ENCODE data around the gene HOXA4. TPM values are rescaled to one million over a fixed set of nuclear protein-coding genes. Genes with fewer than 3 reads are reported as not detected.
A peak's percentile ranks its signal among the peaks of the same experiment; 100 is the strongest.

HOXA4 gene
- total and polyA plus RNA-seq, 2 of the 4 experiments (the other 2 are of a cell fraction) = 0.36 to 8.0 TPM

- Histone ChIP-seq H3K79me1 (ENCODE audit: low read depth in 1 of 2, low read length in 2 of 2) (peaks cover 0 to 31% of the 10 kb centered on the region in 2 experiments; a peak in 2 of 4 replicates), H2BK15ac (ENCODE audit: low read depth, low read length) (peak overlapping the region; percentile 97; the same call in 2 of the 3 replicates), H4K91ac (ENCODE audit: insufficient read depth, low read depth, low read length) (peak overlapping the region; percentile 90), H4K20me1 (ENCODE audit: insufficient read depth, low read length) (no peaks in the 10 kb centered on the region), H2BK5ac (ENCODE audit: low read depth, low read length, poor library complexity, severe bottlenecking) (peak overlapping the region; percentile 35), H3K4me1 (ENCODE audit: control insufficient read depth, insufficient read depth, low read length) (peaks cover 15% of the 10 kb centered on the region), H2BK120ac (ENCODE audit: low read depth, low read length) (peak overlapping the region; percentile 93), H3K9ac (ENCODE audit: low read depth, low read length) (peak overlapping the region; percentile 89), H2AK9ac (replicated peaks; ENCODE audit: low read depth, low read length, poor library complexity) (peak overlapping the region; percentile 63), H2AK5ac (ENCODE audit: low read depth, low read length) (0 out of 2 replicates have a peak overlapping the region, but pooled peaks have one; percentile 42), H3K18ac (ENCODE audit: low read depth, low read length) (peak overlapping the region; percentile 95), H3K56ac (ENCODE audit: extremely low read depth, insufficient read depth, low read length) (peak overlapping the region; percentile 83), H3K4ac (ENCODE audit: low read depth, low read length) (peak overlapping the region; percentile 93), H3K14ac (replicated peaks; ENCODE audit: low read depth, low read length) (peak overlapping the region; percentile 92), H2AFZ (replicated peaks; ENCODE audit: low read length, poor library complexity) (peak overlapping the region; percentile 87), H3K27me3 (ENCODE audit: control insufficient read depth, insufficient read depth, low read length) (no peaks in the 10 kb centered on the region), H3K9me3 (ENCODE audit: control insufficient read depth, insufficient read depth, low read length) (no peaks in the 10 kb centered on the region), H3K36me3 (ENCODE audit: control insufficient read depth, insufficient read depth, low read length) (peaks cover 9% of the 10 kb centered on the region), H2BK20ac (ENCODE audit: low read depth, low read length) (peak overlapping the region; percentile 63), H3K23ac (ENCODE audit: low read depth, low read length) (peak overlapping the region; percentile 97), H4K8ac (ENCODE audit: low read depth in 2 of 2, low read length in 2 of 2) (peak overlapping the region; percentile 69 to 87), H4K5ac (ENCODE audit: low read depth, low read length) (peak overlapping the region; percentile 97), H3K27ac (ENCODE audit: insufficient read depth, low read length) (peak overlapping the region; percentile 94), H3K4me2 (ENCODE audit: low read depth, low read length) (peak overlapping the region; percentile 94), H3K4me3 (ENCODE audit: insufficient read depth, low read depth, low read length) (peak overlapping the region; percentile 30), H3K9me1 (ENCODE audit: insufficient read depth, low read length) (no peaks in the 10 kb centered on the region)
- ChIA-PET CTCF (interaction anchor here (0.6 kb wide), 1 partner anchor 458 kb away, joined by 3 read pairs; no protein-coding TSS in a partner anchor), POLR2A (ENCODE audit: unreplicated experiment) (no interaction called here)
- intact Hi-C loops (cut with micrococcal nuclease) (loop anchor here (5.0 kb wide), 1 partner anchor 1247 kb away; no protein-coding TSS in a partner anchor), in situ Hi-C loops (cut with MboI; ENCODE audit: low sequenced_read_pairs) (loop anchor here (5.0 to 10.0 kb wide), 3 partner anchors 37 to 945 kb away; partner anchors contain the start of gene HOXA2), dilution Hi-C loops (cut with HindIII; ENCODE audit: low sequenced_read_pairs, unreplicated experiment) (no loop called here)
- WGBS, 2 experiments (ENCODE audit: extremely low coverage in 2 of 2, insufficient read length in 1 of 2) = 2% methylated on average over 32 of the region's 53 CpGs; no CpG with 5 or more reads in 1 of the 2 experiments
- ATAC-seq (ENCODE audit: low read depth) (no peak), DNase-seq (no peak)
- BruUV-seq (replicated peaks) = no TSS peak
- TF ChIP-seq MAZ (IDR thresholded peaks at IDR 0.05; ENCODE audit: borderline replicate concordance, low read depth, low read length) = no peak
- peak; percentile 33; the same call in 1 of the 2 replicates for TF ChIP-seq CHD1 (IDR thresholded peaks at IDR 0.05; ENCODE audit: low read depth, low read length)
Observed at GRCh38 chr7:27139334-27140125, 9.0 kb upstream of the HOXA4 start.

Data from IMR-90 (cell line).